SK-N-SH treated with all-trans-retinoic acid at 6 μM for 48 hours (cell line): ENCODE results near the gene NGLY1.

Experiments used
- ARNTL ChIP-seq: fragments of 450-650 bp; formaldehyde crosslinking; IDR thresholded peaks from 2 replicates; pipeline ENCODE4 v1.5.0; 2020; ENCODE audit warnings: low read depth, mild to moderate bottlenecking, moderate library complexity, borderline replicate concordance
- ZNF565 ChIP-seq: fragments of 450-650 bp; formaldehyde crosslinking; conservative IDR thresholded peaks from 2 replicates; pipeline ENCODE4 v1.5.0; 2020; ENCODE audit warnings: low read depth, mild to moderate bottlenecking, moderate library complexity
- TF ChIP-seq, protein P1 (sequence below): fragments of 250-450 bp; sonication (Bioruptor Pico); IDR thresholded peaks from 2 replicates; pipeline ENCODE4 v1.5.1; 2020; ENCODE audit warnings: low read depth, mild to moderate bottlenecking, moderate library complexity

DNA sequence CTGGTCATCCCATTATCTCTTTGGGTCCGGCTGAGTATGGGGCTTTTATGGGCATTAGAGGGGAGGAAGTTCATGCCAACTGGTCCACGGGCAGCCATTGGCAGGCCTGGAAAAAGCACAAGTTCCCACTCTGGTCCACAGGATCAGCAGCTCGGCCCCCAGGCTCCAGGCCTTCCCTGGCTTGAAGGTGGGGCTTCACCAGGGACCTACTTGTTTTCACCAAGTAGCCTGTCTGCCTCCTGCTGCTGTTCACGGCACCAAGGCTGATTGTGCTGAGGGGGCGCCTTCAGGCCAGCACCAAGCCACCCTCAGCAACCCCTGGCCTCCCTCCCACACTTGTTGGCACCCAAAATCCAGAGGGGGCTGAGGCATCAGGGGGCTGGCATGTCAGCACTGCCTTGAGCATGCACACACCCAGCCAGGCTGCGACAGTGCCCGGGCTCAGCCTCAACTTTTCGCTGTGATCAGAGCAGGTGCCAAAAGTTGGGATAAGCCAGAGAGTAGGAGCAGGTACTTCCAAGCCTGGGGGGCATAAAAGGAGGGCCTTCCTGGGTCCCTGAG, 109.4 kb downstream of the NGLY1 start:
- TF ChIP-seq ZNF565 (CRISPR knock-in tag) (no peak), ARNTL (CRISPR knock-in tag) (no peak)
- TF ChIP-seq, protein P1, sequence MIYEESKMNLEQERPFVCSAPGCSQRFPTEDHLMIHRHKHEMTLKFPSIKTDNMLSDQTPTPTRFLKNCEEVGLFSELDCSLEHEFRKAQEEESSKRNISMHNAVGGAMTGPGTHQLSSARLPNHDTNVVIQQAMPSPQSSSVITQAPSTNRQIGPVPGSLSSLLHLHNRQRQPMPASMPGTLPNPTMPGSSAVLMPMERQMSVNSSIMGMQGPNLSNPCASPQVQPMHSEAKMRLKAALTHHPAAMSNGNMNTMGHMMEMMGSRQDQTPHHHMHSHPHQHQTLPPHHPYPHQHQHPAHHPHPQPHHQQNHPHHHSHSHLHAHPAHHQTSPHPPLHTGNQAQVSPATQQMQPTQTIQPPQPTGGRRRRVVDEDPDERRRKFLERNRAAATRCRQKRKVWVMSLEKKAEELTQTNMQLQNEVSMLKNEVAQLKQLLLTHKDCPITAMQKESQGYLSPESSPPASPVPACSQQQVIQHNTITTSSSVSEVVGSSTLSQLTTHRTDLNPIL (CRISPR knock-in tag) = no peak
